Thoracic aorta (tissue), 2 donors: ENCODE data around the gene BICRA. TPM values are rescaled to one million over a fixed set of nuclear protein-coding genes. Genes with fewer than 3 reads are reported as not detected.

Experiments
- ATAC-seq: fragments of 150-250 bp; one replicate; pipeline ENCODE4 v1.8.0; 2017; ENCODE audit warnings: low read depth; ENCODE audit not compliant: insufficient number of reproducible peaks, low FRiP score
- DNase-seq: peaks from one replicate; pipeline ENCODE4 v3.0.0-alpha.2; 2020; ENCODE audit warnings: low spot score
- H3K27ac ChIP-seq, 2 donors: fragments of 200-600 bp; sonication (generic); 1 replicate in 1 of 2; 2 replicates in 1 of 2; pipeline ENCODE4 v1.5.1; 2016; ENCODE audit warnings: mild to moderate bottlenecking in 2 of 2, moderate library complexity in 2 of 2
- H3K27me3 ChIP-seq: fragments of 200-600 bp; sonication (generic); replicated peaks from 2 replicates; pipeline ENCODE4 v1.6.0; 2016; ENCODE audit warnings: mild to moderate bottlenecking; ENCODE audit not compliant: insufficient read depth
- H3K36me3 ChIP-seq: fragments of 200-600 bp; sonication (generic); one replicate; pipeline ENCODE4 v1.5.1; 2016
- H3K4me1 ChIP-seq, 2 donors: fragments of 200-600 bp; sonication (generic); 1 replicate in 1 of 2; 2 replicates in 1 of 2; pipeline versions ENCODE4 v1.5.1 to v1.6.0; 2016; ENCODE audit warnings: low read depth in 2 of 2, mild to moderate bottlenecking in 1 of 2; ENCODE audit not compliant: control insufficient read depth in 1 of 2
- H3K4me3 ChIP-seq: fragments of 200-600 bp; sonication (generic); 2 replicates; pipeline ENCODE4 v1.5.1; 2016; ENCODE audit warnings: mild to moderate bottlenecking
- H3K9me3 ChIP-seq: fragments of 200-600 bp; sonication (generic); 2 replicates; pipeline ENCODE4 v1.5.1; 2016
- CTCF ChIP-seq: fragments of 200-600 bp; sonication (generic); IDR thresholded peaks from one replicate; pipeline ENCODE4 v1.5.1; 2019; ENCODE audit warnings: antibody characterized with exemption
- total RNA-seq, 2 donors: library from RNA; depleted of rRNA; stranded (reverse); fragments of >200 nt; gene quantifications; one replicate each; pipeline versions ENCODE4 v1.1.0 to v1.2.3, GENCODE V29; 2016

BICRA gene
- total RNA-seq, 2 donors from 2014 or later: 10.8 to 18.4 TPM

- no peak for TF ChIP-seq CTCF
- Histone ChIP-seq H3K4me3 (no peak overlapping the region), H3K27me3 (no peaks in the 10 kb centered on the region), H3K9me3 (no peaks in the 10 kb centered on the region), H3K4me1 (peaks cover 0 to 3% of the 10 kb centered on the region in 2 donors), H3K27ac (no peak overlapping the region), H3K36me3 (peaks cover 16% of the 10 kb centered on the region)
- no peak for DNase-seq
- ATAC-seq: no peak
Measured at GRCh38 chr19:47695533-47696262, 86.8 kb downstream of the BICRA start.

GRCh38 chr19:47696635-47697034 lies 87.7 kb downstream of the BICRA start:
- no peak for TF ChIP-seq CTCF
- no peak overlapping the region for H3K27ac ChIP-seq
- ATAC-seq (no peak), DNase-seq (no peak)
- no peak overlapping the region for H3K4me3 ChIP-seq
- no peaks in the 10 kb centered on the region for H3K27me3 ChIP-seq
- peaks cover 19% of the 10 kb centered on the region for H3K36me3 ChIP-seq
- H3K4me1 ChIP-seq: peaks cover 0 to 3% of the 10 kb centered on the region in 2 donors
- no peaks in the 10 kb centered on the region for H3K9me3 ChIP-seq

GRCh38 chr19:47697863-47698609 lies 89.1 kb downstream of the BICRA start:
- ATAC-seq (peak; percentile 70), DNase-seq (no peak)
- peak overlapping the region in 1 of 2 donors; percentile 11 for H3K27ac ChIP-seq
- no peaks in the 10 kb centered on the region for H3K27me3 ChIP-seq
- H3K4me1 ChIP-seq: peaks cover 0 to 3% of the 10 kb centered on the region in 2 donors
- peaks cover 27% of the 10 kb centered on the region for H3K36me3 ChIP-seq
- TF ChIP-seq CTCF: peak; percentile 96
- no peaks in the 10 kb centered on the region for H3K9me3 ChIP-seq
- no peak overlapping the region for H3K4me3 ChIP-seq

GRCh38 chr19:47698631-47699359 lies 89.9 kb downstream of the BICRA start:
- Histone ChIP-seq H3K27me3 (no peaks in the 10 kb centered on the region), H3K27ac (no peak overlapping the region), H3K4me1 (peaks cover 0 to 3% of the 10 kb centered on the region in 2 donors), H3K4me3 (no peak overlapping the region), H3K9me3 (no peaks in the 10 kb centered on the region), H3K36me3 (peaks cover 27% of the 10 kb centered on the region)
- TF ChIP-seq CTCF: no peak
- DNase-seq: no peak
- ATAC-seq: no peak
